B cell (primary cell): ENCODE measurements around the gene ELAVL2. TPM values are rescaled to one million over a fixed set of nuclear protein-coding genes. Genes with fewer than 3 reads are reported as not detected.

Experiments used
- ATAC-seq: fragments of 200-7000 bp; cut with Tn5 transposase; one replicate; pipeline ENCODE4 v1.10.0; 2021; ENCODE audit warnings: low read depth, mild to moderate bottlenecking, moderate number of reproducible peaks, moderate library complexity
- CTCF ChIA-PET: fragments of 350-600 bp; sonication (Branson Sonifier 250); formaldehyde crosslinking; loops from one replicate; lab custom pipeline; 2021; ENCODE audit warnings: antibody characterized with exemption, inconsistent platforms; lab: Charles Lee
- POLR2A ChIA-PET: fragments of 350-600 bp; sonication (Branson Sonifier 250); formaldehyde crosslinking; loops from one replicate; lab custom pipeline; 2021; ENCODE audit warnings: antibody characterized with exemption; lab: Charles Lee
- DNase-seq: peaks from one replicate; pipeline ENCODE4 v3.0.0; 2013
- H2AFZ ChIP-seq: 2 replicates; pipeline ENCODE4 v1.6.1; 2012; ENCODE audit warnings: mild to moderate bottlenecking, low read depth, low read length; ENCODE audit not compliant: insufficient read depth, poor library complexity, severe bottlenecking
- H3K27ac ChIP-seq, 2 donors: 1 replicate in 1 of 2; 2 replicates in 1 of 2; pipeline ENCODE4 v1.5.1; 2012 to 2013; ENCODE audit warnings: low read length in 2 of 2, mild to moderate bottlenecking in 2 of 2, moderate library complexity in 1 of 2
- H3K27me3 ChIP-seq, 4 experiments: fragments of 200-600 bp in 1 of 4; sonication (generic) in 1 of 4; replicated peaks in 1 of 4; 1 replicate in 2 of 4; 2 replicates in 2 of 4; pipeline versions ENCODE4 v1.6.1 to v1.7.0; 2013 to 2016; ENCODE audit warnings: low read length in 3 of 4, mild to moderate bottlenecking in 2 of 4, mixed read lengths in 1 of 4, moderate library complexity in 1 of 4; ENCODE audit not compliant: insufficient read depth in 4 of 4, control insufficient read depth in 3 of 4; ENCODE audit errors: control extremely low read depth in 1 of 4
- H3K36me3 ChIP-seq, 2 experiments: replicated peaks in 1 of 2; 1 replicate in 1 of 2; 2 replicates in 1 of 2; pipeline versions ENCODE4 v1.6.1 to v1.7.1; 2013; ENCODE audit warnings: low read length in 1 of 2; ENCODE audit not compliant: insufficient read depth in 2 of 2, control insufficient read depth in 1 of 2; ENCODE audit errors: control extremely low read depth in 1 of 2, extremely low read depth in 1 of 2
- H3K4me1 ChIP-seq, 2 donors: fragments of 200-600 bp in 1 of 2; sonication (generic) in 1 of 2; 1 replicate in 1 of 2; 2 replicates in 1 of 2; pipeline versions ENCODE4 v1.5.1 to v1.6.1; 2013 to 2017; ENCODE audit warnings: low read length in 2 of 2; ENCODE audit not compliant: control insufficient read depth in 2 of 2, insufficient read depth in 2 of 2
- H3K4me2 ChIP-seq: replicated peaks from 2 replicates; pipeline ENCODE3; 2012; ENCODE audit warnings: mild to moderate bottlenecking, low read depth, low read length; ENCODE audit not compliant: poor library complexity, severe bottlenecking
- H3K4me3 ChIP-seq, 5 experiments: fragments of 200-600 bp in 1 of 5; sonication (generic) in 1 of 5; 1 replicate in 3 of 5; 2 replicates in 2 of 5; pipeline versions ENCODE4 v1.5.1 to v1.7.0; 2011 to 2016; ENCODE audit warnings: low read length in 4 of 5, mild to moderate bottlenecking in 4 of 5, low read depth in 2 of 5, control low read depth in 1 of 5, moderate library complexity in 1 of 5; ENCODE audit not compliant: insufficient read depth in 1 of 5; ENCODE audit errors: control extremely low read depth in 1 of 5, extremely low read depth in 1 of 5
- H3K79me2 ChIP-seq: fragments of 200-600 bp; sonication (generic); one replicate; pipeline ENCODE4 v1.6.0; 2016; ENCODE audit warnings: low read length; ENCODE audit not compliant: control insufficient read depth, insufficient read depth
- H3K9ac ChIP-seq: fragments of 200-600 bp; sonication (generic); 2 replicates; pipeline ENCODE4 v1.6.1; 2017; ENCODE audit warnings: mild to moderate bottlenecking, low read length, moderate library complexity
- H3K9me3 ChIP-seq, 3 donors: one replicate each; pipeline versions ENCODE4 v1.6.1 to v1.7.1; 2013; ENCODE audit warnings: low read length in 2 of 3; ENCODE audit not compliant: control insufficient read depth in 2 of 3, insufficient read depth in 1 of 3; ENCODE audit errors: control extremely low read depth in 1 of 3
- H4K20me1 ChIP-seq: 2 replicates; pipeline ENCODE4 v1.6.0; 2012; ENCODE audit warnings: mild to moderate bottlenecking, low read length; ENCODE audit not compliant: insufficient read depth, control insufficient read depth, poor library complexity, severe bottlenecking
- H3K27ac Mint-ChIP-seq: one replicate; pipeline ENCODE4 v1.8.0; 2021; ENCODE audit warnings: mixed read lengths
- H3K27me3 Mint-ChIP-seq: one replicate; pipeline ENCODE4 v1.8.0; 2021; ENCODE audit warnings: mixed read lengths
- H3K4me1 Mint-ChIP-seq: one replicate; pipeline ENCODE4 v1.8.0; 2021; ENCODE audit warnings: mixed read lengths
- H3K4me3 Mint-ChIP-seq: one replicate; pipeline ENCODE4 v1.8.0; 2021; ENCODE audit warnings: mixed read lengths
- H3K9me3 Mint-ChIP-seq: one replicate; pipeline ENCODE4 v1.8.0; 2022; ENCODE audit warnings: mixed read lengths; ENCODE audit not compliant: insufficient read depth
- EZH2 ChIP-seq: IDR thresholded peaks from 2 replicates; pipeline ENCODE4 v1.6.1; 2012; ENCODE audit warnings: borderline replicate concordance, low read depth, mild to moderate bottlenecking, moderate library complexity, low read length; ENCODE audit not compliant: insufficient read depth, poor library complexity, severe bottlenecking
- WGBS: methylation state at CpG from one replicate; pipeline ENCODE4 v1.1.5; 2013; ENCODE audit warnings: missing lambda C conversion rate; ENCODE audit not compliant: insufficient coverage; 5-methylcytosine and 5-hydroxymethylcytosine counted together
- intact Hi-C: fragments of 100-400 bp; cut with micrococcal nuclease; formaldehyde crosslinking; loops from one replicate; pipeline ENCODE4 v1.10.0; 2022
- polyA plus RNA-seq: library from polyadenylated mRNA; depleted of rRNA; stranded (reverse); fragments of >200 nt; gene quantifications from 2 replicates; pipeline ENCODE4 v1.2.3, GENCODE V29; 2012
- total RNA-seq, 2 donors: library from RNA; stranded (reverse); fragments of 120-200 nt in 1 of 2; gene quantifications; 1 replicate in 1 of 2; 2 replicates in 1 of 2; pipeline versions ENCODE4 v1.2.3 to v1.2.4, GENCODE V29; 2013 to 2022
- TF ChIP-seq, protein P1 (sequence below): fragments of 200-600 bp; IDR thresholded peaks from one replicate; pipeline ENCODE4 v1.8.0; 2022; ENCODE audit warnings: antibody characterized with exemption, mild to moderate bottlenecking

The ELAVL2 gene
- total and polyA plus RNA-seq, 2 donors (not counting 1 experiment from before 2014, with no cell fraction given): not detected

DNA sequence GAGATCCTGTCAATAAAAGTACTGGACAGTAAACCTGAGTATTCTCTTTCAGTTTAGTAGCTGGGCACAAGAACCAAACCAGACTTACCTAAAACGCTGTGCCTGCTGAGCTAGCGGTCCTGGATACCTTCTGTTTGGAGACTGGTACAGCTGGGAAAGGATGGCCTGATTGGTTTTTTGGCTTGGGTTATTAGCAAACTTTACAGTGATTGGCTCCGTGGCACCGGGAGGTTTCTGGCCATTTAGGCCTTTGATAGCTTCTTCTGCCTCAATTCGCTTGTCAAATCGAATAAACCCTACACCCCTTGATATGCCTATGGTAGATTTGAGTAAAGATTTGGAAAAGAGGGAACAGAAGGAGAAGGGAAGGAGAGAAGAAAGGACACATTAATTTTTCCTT, 124.7 kb downstream of the ELAVL2 start:
- TF ChIP-seq EZH2: no peak
- TF ChIP-seq, protein P1, sequence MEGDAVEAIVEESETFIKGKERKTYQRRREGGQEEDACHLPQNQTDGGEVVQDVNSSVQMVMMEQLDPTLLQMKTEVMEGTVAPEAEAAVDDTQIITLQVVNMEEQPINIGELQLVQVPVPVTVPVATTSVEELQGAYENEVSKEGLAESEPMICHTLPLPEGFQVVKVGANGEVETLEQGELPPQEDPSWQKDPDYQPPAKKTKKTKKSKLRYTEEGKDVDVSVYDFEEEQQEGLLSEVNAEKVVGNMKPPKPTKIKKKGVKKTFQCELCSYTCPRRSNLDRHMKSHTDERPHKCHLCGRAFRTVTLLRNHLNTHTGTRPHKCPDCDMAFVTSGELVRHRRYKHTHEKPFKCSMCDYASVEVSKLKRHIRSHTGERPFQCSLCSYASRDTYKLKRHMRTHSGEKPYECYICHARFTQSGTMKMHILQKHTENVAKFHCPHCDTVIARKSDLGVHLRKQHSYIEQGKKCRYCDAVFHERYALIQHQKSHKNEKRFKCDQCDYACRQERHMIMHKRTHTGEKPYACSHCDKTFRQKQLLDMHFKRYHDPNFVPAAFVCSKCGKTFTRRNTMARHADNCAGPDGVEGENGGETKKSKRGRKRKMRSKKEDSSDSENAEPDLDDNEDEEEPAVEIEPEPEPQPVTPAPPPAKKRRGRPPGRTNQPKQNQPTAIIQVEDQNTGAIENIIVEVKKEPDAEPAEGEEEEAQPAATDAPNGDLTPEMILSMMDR: no peak
- CTCF ChIA-PET: no interaction called here

DNA sequence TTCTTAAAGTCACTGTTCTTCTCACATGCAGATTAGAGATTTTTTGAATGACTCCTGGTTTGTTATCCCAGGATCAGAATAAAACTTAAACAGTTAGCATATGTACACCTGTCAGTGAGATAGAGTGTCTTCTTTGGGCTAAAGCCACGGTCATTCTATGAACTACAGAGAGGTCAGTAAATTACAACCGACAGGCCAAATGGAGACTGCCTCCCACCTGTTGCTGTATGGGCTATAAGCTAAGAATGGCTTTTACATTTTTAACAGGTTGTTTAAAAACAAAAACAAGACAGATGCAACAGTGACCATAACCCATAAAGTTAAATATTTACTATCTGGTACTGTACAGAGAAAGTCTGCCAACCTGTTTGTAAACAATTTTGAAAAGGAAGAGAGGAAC, 125.7 kb downstream of the ELAVL2 start:
- H3K4me3 Mint-ChIP-seq: no peak overlapping the region
- H3K4me3 ChIP-seq: no peak overlapping the region
- ATAC-seq (no peak), DNase-seq (no peak)
- TF ChIP-seq EZH2: no peak
- TF ChIP-seq, protein P1: no peak
- H4K20me1 ChIP-seq: no peaks in the 10 kb centered on the region
- H3K4me1 ChIP-seq: no peaks in the 10 kb centered on the region
- no peaks in the 10 kb centered on the region for H3K27me3 Mint-ChIP-seq
- H3K9me3 ChIP-seq: no peaks in the 10 kb centered on the region
- H3K27ac ChIP-seq: no peak overlapping the region
- no peak overlapping the region for H3K27ac Mint-ChIP-seq
- CTCF ChIA-PET: no interaction called here
- H3K36me3 ChIP-seq: no peaks in the 10 kb centered on the region
- H3K27me3 ChIP-seq: no peaks in the 10 kb centered on the region
- no CpG with 5 or more reads among the region's 2 CpGs for WGBS
- no peak overlapping the region for H3K4me2 ChIP-seq
- no peak overlapping the region for H2AFZ ChIP-seq
- intact Hi-C loops: no loop called here
- no peaks in the 10 kb centered on the region for H3K4me1 Mint-ChIP-seq
- POLR2A ChIA-PET: no interaction called here
- H3K9ac ChIP-seq: no peak overlapping the region
- no peaks in the 10 kb centered on the region for H3K9me3 Mint-ChIP-seq
- no peaks in the 10 kb centered on the region for H3K79me2 ChIP-seq

More for the DNA sequence above, 124.7 kb downstream of the ELAVL2 start:
- Histone ChIP-seq H3K79me2 (no peaks in the 10 kb centered on the region), H3K4me1 (no peaks in the 10 kb centered on the region), H3K9me3 (no peaks in the 10 kb centered on the region), H2AFZ (no peak overlapping the region), H3K4me3 (no peak overlapping the region), H3K9ac (no peak overlapping the region), H3K27me3 (no peaks in the 10 kb centered on the region), H3K36me3 (no peaks in the 10 kb centered on the region), H3K27ac (no peak overlapping the region), H4K20me1 (no peaks in the 10 kb centered on the region), H3K4me2 (no peak overlapping the region)
- H3K4me3 Mint-ChIP-seq: no peak overlapping the region
- whole genome bisulfite sequencing: 91% methylated on average over 4 of the region's 6 CpGs
- H3K27me3 Mint-ChIP-seq: no peaks in the 10 kb centered on the region
- H3K27ac Mint-ChIP-seq: no peak overlapping the region
- H3K9me3 Mint-ChIP-seq: no peaks in the 10 kb centered on the region
- DNase-seq (no peak), ATAC-seq (no peak)
- intact Hi-C loops: no loop called here
- no peaks in the 10 kb centered on the region for H3K4me1 Mint-ChIP-seq
- POLR2A ChIA-PET: no interaction called here
